Measurements from ENCODE around the gene CEP250.

DNA sequence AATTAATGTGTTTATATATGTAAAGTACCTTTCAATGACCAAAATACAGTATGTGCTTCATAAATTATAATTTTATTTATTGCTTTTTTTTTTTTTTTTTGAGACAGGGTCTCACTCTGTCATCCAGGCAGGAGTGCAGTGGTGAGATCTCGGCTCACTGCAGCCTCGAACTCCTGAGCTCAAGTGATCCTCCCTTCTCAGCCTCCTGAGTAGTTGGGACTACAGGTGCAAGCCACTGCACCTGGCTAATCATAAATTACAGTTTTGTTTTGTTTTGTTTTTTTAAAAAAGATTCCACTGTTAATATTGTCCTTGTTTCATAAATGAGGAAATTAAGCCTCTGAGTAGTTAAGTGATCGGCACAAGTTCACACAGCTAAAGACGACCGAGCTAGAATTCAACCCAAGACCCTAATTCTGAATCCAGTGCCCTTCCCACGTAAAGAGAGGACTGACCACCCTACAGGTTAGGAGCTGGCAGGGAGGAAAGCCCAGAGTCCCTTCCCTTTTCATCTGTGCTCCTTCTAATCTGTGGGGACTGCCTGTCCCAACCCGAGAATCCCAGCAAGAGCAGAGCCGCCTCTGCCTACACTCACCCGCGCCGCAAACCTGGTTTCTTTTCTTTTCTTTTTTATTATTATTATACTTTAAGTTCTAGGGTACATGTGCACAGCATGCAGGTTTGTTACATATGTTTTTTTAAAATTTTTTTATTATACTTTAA is 8.9 kb upstream of the CEP250 start:
- TF ChIP-seq EP300 (conservative IDR thresholded peaks at IDR 0.05; ENCODE audit: poor library complexity, severe bottlenecking) (no peak), MXI1 (conservative IDR thresholded peaks at IDR 0.05; ENCODE audit: poor library complexity, severe bottlenecking) (no peak), POLR2AphosphoS5 (IDR thresholded peaks at IDR 0.05) (no peak)

All from neural cell (in vitro differentiated cells).